NCI-H446 treated with DMSO at 0.1 percent for 48 hours (cell line): Measurements from ENCODE around the gene UBQLN4.

Experiments used
- DNase-seq: peaks from one replicate; lab custom pipeline; 2025; lab: John Stamatoyannopoulos, UW

The UBQLN4 gene

GRCh38 chr1:156014829-156015228 lies 38.8 kb downstream of the UBQLN4 start:
- DNase-seq: no peak

GRCh38 chr1:156012051-156012817 lies 41.4 kb downstream of the UBQLN4 start:
- DNase-seq: no peak

GRCh38 chr1:156009404-156009803 lies 44.2 kb downstream of the UBQLN4 start:
- no peak for DNase-seq

- no peak for DNase-seq
Measured at GRCh38 chr1:156006666-156007376, 46.8 kb downstream of the UBQLN4 start.

- no peak for DNase-seq
Measured at GRCh38 chr1:156004843-156005584, 48.6 kb downstream of the UBQLN4 start.

- DNase-seq: no peak
Measured at GRCh38 chr1:156003923-156004188, 49.7 kb downstream of the UBQLN4 start.

GRCh38 chr1:156002188-156002911 lies 51.2 kb downstream of the UBQLN4 start:
- no peak for DNase-seq

GRCh38 chr1:156001662-156002171 lies 51.9 kb downstream of the UBQLN4 start:
- DNase-seq: no peak

- no peak for DNase-seq
Measured at GRCh38 chr1:156001021-156001661, 52.5 kb downstream of the UBQLN4 start.

- no peak for DNase-seq
Measured at GRCh38 chr1:155999964-156000363, 53.6 kb downstream of the UBQLN4 start.

GRCh38 chr1:155996166-155996565 lies 57.4 kb downstream of the UBQLN4 start:
- DNase-seq: no peak

- no peak for DNase-seq
Measured at GRCh38 chr1:155993595-155993994, 60.0 kb downstream of the UBQLN4 start.

- DNase-seq: no peak
Measured at GRCh38 chr1:155990005-155990739, 63.4 kb downstream of the UBQLN4 start.

GRCh38 chr1:155989242-155990004 lies 64.2 kb downstream of the UBQLN4 start:
- DNase-seq: peak; percentile 18
